Keratinocyte (primary cell): Measurements from ENCODE around the gene WBP2NL. TPM values are rescaled to one million over a fixed set of nuclear protein-coding genes. Genes with fewer than 3 reads are reported as not detected.

ENCODE experiments used
- DNase-seq: peaks from one replicate; pipeline ENCODE4 v3.0.0-alpha.2; 2011; ENCODE audit warnings: low read depth, missing footprints, low spot score
- FAIRE-seq: peaks from 2 replicates; lab custom pipeline; 2011; peaks lifted over from hg19 to GRCh38; lab: Jason Lieb, UNC
- H2AFZ ChIP-seq: 2 replicates; pipeline ENCODE4 v1.6.0; 2012; ENCODE audit warnings: low read length, control low read depth, inconsistent platforms; ENCODE audit not compliant: control insufficient read depth
- H3K27ac ChIP-seq: 2 replicates; pipeline ENCODE4 v1.5.1; 2011; ENCODE audit warnings: low read length; ENCODE audit not compliant: control insufficient read depth, insufficient read depth
- H3K27me3 ChIP-seq: 3 replicates; pipeline ENCODE4 v1.6.0; 2011; ENCODE audit warnings: low read length; ENCODE audit not compliant: control insufficient read depth, insufficient read depth; ENCODE audit errors: extremely low read depth
- H3K36me3 ChIP-seq, 2 experiments: 2 replicates in 1 of 2; 3 replicates in 1 of 2; pipeline ENCODE4 v1.5.1; 2011; ENCODE audit warnings: low read length in 2 of 2, mild to moderate bottlenecking in 1 of 2; ENCODE audit not compliant: control insufficient read depth in 2 of 2, insufficient read depth in 2 of 2; ENCODE audit errors: extremely low read depth in 1 of 2
- H3K4me1 ChIP-seq: 3 replicates; pipeline ENCODE4 v1.5.1; 2011; ENCODE audit warnings: low read length; ENCODE audit not compliant: control insufficient read depth, insufficient read depth; ENCODE audit errors: extremely low read depth
- H3K4me2 ChIP-seq: 3 replicates; pipeline ENCODE4 v1.6.0; 2011; ENCODE audit warnings: low read depth, low read length; ENCODE audit not compliant: control insufficient read depth, insufficient read depth; ENCODE audit errors: extremely low read depth
- H3K4me3 ChIP-seq, 3 experiments: fragments of 200-600 bp in 1 of 3; sonication (generic) in 1 of 3; 2 replicates in 2 of 3; 3 replicates in 1 of 3; pipeline ENCODE4 v1.5.1; 2011 to 2016; ENCODE audit warnings: low read length in 3 of 3, mild to moderate bottlenecking in 3 of 3, control low read depth in 2 of 3, inconsistent platforms in 1 of 3, low read depth in 1 of 3, mixed read lengths in 1 of 3, mixed run types in 1 of 3, moderate library complexity in 1 of 3; ENCODE audit not compliant: control insufficient read depth in 2 of 3, insufficient read depth in 2 of 3; ENCODE audit errors: extremely low read depth in 1 of 3
- H3K79me2 ChIP-seq: 2 replicates; pipeline ENCODE4 v1.6.0; 2012; ENCODE audit warnings: low read length; ENCODE audit not compliant: control insufficient read depth, insufficient read depth
- H3K9ac ChIP-seq: 3 replicates; pipeline ENCODE4 v1.6.0; 2011; ENCODE audit warnings: low read length; ENCODE audit not compliant: control insufficient read depth, insufficient read depth; ENCODE audit errors: extremely low read depth
- H3K9me1 ChIP-seq: 3 replicates; pipeline ENCODE4 v1.6.0; 2011; ENCODE audit warnings: low read length; ENCODE audit not compliant: control insufficient read depth, insufficient read depth; ENCODE audit errors: extremely low read depth
- H3K9me3 ChIP-seq: 2 replicates; pipeline ENCODE4 v1.5.1; 2012; ENCODE audit warnings: low read depth, low read length; ENCODE audit not compliant: control insufficient read depth
- H4K20me1 ChIP-seq: 3 replicates; pipeline ENCODE4 v1.6.0; 2011; ENCODE audit warnings: low read length; ENCODE audit not compliant: control insufficient read depth, insufficient read depth; ENCODE audit errors: extremely low read depth
- EZH2 ChIP-seq: IDR thresholded peaks from one replicate; pipeline ENCODE4 v1.6.1; 2012; ENCODE audit warnings: inconsistent platforms, mild to moderate bottlenecking, low read length, moderate library complexity
- dilution Hi-C: fragments of 300-500 bp; cut with MboI; formaldehyde crosslinking; loops from one replicate; pipeline ENCODE4 v1.7.0; 2020; ENCODE audit warnings: low sequenced_read_pairs; ENCODE audit not compliant: extremely low pct_ligation_motif_present
- polyA plus RNA-seq, 5 experiments: library from polyadenylated mRNA; depleted of rRNA in 3 of 5; stranded (reverse) in 3 of 5; stranded (forward) in 1 of 5; unstranded in 1 of 5; fragments of >200 nt; gene quantifications; 1 replicate in 1 of 5; 2 replicates in 3 of 5; 3 replicates in 1 of 5; pipeline versions ENCODE4 v1.2.1 to v1.2.3, GENCODE V29; 2011 to 2012; ENCODE audit warnings: missing spikeins in 2 of 5, low read depth in 1 of 5, low replicate concordance in 1 of 5
- TF ChIP-seq, protein P1 (sequence below), 3 experiments: IDR thresholded peaks in 1 of 3; conservative IDR thresholded peaks in 1 of 3; optimal IDR thresholded peaks in 1 of 3; 2 replicates in 2 of 3; 3 replicates in 1 of 3; pipeline versions ENCODE3 to v1.5.1; 2011; ENCODE audit warnings: low read length in 3 of 3, mild to moderate bottlenecking in 3 of 3, moderate library complexity in 2 of 3, control low read depth in 1 of 3, inconsistent platforms in 1 of 3; ENCODE audit not compliant: insufficient read depth in 2 of 3; ENCODE audit errors: extremely low read depth in 1 of 3

The WBP2NL gene
- polyA plus RNA-seq, 1 donor (not counting 4 experiments of a cell fraction or from before 2014, with no cell fraction given): 0.07 TPM

DNA sequence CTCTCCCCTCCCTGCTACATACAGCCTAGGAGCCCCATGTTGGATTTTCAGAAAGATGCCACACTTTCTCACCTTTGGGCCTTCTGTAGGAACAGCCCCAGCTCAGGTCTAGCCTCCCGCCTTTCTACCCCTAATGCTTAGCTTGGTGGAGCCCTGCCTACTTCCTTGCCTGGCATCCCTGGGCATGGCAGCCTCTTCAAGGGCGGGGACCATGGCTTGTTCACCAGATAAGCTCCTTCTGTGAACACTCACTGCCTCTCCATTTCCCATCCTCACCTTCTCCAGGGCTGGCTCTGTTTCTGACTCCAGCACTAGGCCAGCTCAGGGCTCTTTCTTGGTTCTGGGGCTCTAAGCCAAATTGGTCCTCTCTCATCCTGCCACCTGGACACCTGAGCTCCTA is 28.0 kb upstream of the WBP2NL start:
- TF ChIP-seq, protein P1, sequence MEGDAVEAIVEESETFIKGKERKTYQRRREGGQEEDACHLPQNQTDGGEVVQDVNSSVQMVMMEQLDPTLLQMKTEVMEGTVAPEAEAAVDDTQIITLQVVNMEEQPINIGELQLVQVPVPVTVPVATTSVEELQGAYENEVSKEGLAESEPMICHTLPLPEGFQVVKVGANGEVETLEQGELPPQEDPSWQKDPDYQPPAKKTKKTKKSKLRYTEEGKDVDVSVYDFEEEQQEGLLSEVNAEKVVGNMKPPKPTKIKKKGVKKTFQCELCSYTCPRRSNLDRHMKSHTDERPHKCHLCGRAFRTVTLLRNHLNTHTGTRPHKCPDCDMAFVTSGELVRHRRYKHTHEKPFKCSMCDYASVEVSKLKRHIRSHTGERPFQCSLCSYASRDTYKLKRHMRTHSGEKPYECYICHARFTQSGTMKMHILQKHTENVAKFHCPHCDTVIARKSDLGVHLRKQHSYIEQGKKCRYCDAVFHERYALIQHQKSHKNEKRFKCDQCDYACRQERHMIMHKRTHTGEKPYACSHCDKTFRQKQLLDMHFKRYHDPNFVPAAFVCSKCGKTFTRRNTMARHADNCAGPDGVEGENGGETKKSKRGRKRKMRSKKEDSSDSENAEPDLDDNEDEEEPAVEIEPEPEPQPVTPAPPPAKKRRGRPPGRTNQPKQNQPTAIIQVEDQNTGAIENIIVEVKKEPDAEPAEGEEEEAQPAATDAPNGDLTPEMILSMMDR (optimal IDR thresholded peaks at IDR 0.05 in 1 of 3, IDR thresholded peaks at IDR 0.05 in 1 of 3, conservative IDR thresholded peaks at IDR 0.05 in 1 of 3; ENCODE audit: extremely low read depth in 1 of 3, insufficient read depth in 2 of 3, low read length in 3 of 3): no peak
- TF ChIP-seq EZH2: no peak
- Histone ChIP-seq H3K36me3 (no peaks in the 10 kb centered on the region), H3K9ac (no peak overlapping the region), H3K4me1 (peaks cover 4% of the 10 kb centered on the region), H3K4me3 (no peak overlapping the region), H3K27ac (no peak overlapping the region), H3K9me3 (no peaks in the 10 kb centered on the region), H3K27me3 (peaks cover 16% of the 10 kb centered on the region), H4K20me1 (peaks cover 2% of the 10 kb centered on the region), H3K9me1 (no peaks in the 10 kb centered on the region), H2AFZ (no peak overlapping the region), H3K4me2 (no peak overlapping the region), H3K79me2 (no peaks in the 10 kb centered on the region)
- dilution Hi-C loops: no loop called here
- no peak for FAIRE-seq
- no peak for DNase-seq

DNA sequence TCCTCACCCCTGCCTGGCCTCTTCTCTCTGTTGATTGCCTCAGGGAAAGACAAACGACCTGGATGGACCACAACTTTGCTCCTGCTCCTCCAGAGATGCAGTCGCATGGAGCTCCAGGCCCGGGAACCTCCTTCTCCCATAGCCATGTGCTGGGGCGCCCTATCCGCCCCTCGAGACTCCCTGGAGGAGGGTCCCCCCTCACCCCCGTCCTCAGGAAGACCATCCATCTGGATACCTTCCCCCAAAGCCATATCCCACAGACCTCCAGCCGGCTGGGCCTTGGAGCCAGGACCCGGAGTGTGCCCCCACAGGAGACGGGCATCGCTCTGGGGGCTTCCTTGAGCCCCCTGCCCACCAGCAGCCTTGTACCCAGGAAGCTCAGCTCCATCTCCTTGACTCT is 27.2 kb upstream of the WBP2NL start:
- H3K36me3 ChIP-seq: no peaks in the 10 kb centered on the region
- no peak overlapping the region for H3K9ac ChIP-seq
- H3K27me3 ChIP-seq: peaks cover 24% of the 10 kb centered on the region
- peaks cover 2% of the 10 kb centered on the region for H4K20me1 ChIP-seq
- H3K4me2 ChIP-seq: no peak overlapping the region
- no peak overlapping the region for H3K4me3 ChIP-seq
- no peak overlapping the region for H2AFZ ChIP-seq
- dilution Hi-C loops: no loop called here
- no peaks in the 10 kb centered on the region for H3K9me1 ChIP-seq
- H3K4me1 ChIP-seq: peaks cover 4% of the 10 kb centered on the region
- DNase-seq (no peak), FAIRE-seq (no peak)
- H3K79me2 ChIP-seq: no peaks in the 10 kb centered on the region
- TF ChIP-seq EZH2: no peak
- TF ChIP-seq, protein P1 (optimal IDR thresholded peaks at IDR 0.05 in 1 of 3, IDR thresholded peaks at IDR 0.05 in 1 of 3, conservative IDR thresholded peaks at IDR 0.05 in 1 of 3; ENCODE audit: extremely low read depth in 1 of 3, insufficient read depth in 2 of 3, low read length in 3 of 3): no peak
- no peak overlapping the region for H3K27ac ChIP-seq
- H3K9me3 ChIP-seq: no peaks in the 10 kb centered on the region
